Keratinocyte (primary cell): ENCODE results near the gene SLC2A4.

Experiments used
- EZH2 ChIP-seq: IDR thresholded peaks from one replicate; pipeline ENCODE4 v1.6.1; 2012; ENCODE audit warnings: inconsistent platforms, mild to moderate bottlenecking, low read length, moderate library complexity
- TF ChIP-seq, protein P1 (sequence below), 3 experiments: IDR thresholded peaks in 1 of 3; conservative IDR thresholded peaks in 1 of 3; optimal IDR thresholded peaks in 1 of 3; 2 replicates in 2 of 3; 3 replicates in 1 of 3; pipeline versions ENCODE3 to v1.5.1; 2011; ENCODE audit warnings: low read length in 3 of 3, mild to moderate bottlenecking in 3 of 3, moderate library complexity in 2 of 3, control low read depth in 1 of 3, inconsistent platforms in 1 of 3; ENCODE audit not compliant: insufficient read depth in 2 of 3; ENCODE audit errors: extremely low read depth in 1 of 3

GRCh38 chr17:7239091-7240027, 42.2 kb upstream of the SLC2A4 start, which contains the start of gene PHF23:
- TF ChIP-seq, protein P1, sequence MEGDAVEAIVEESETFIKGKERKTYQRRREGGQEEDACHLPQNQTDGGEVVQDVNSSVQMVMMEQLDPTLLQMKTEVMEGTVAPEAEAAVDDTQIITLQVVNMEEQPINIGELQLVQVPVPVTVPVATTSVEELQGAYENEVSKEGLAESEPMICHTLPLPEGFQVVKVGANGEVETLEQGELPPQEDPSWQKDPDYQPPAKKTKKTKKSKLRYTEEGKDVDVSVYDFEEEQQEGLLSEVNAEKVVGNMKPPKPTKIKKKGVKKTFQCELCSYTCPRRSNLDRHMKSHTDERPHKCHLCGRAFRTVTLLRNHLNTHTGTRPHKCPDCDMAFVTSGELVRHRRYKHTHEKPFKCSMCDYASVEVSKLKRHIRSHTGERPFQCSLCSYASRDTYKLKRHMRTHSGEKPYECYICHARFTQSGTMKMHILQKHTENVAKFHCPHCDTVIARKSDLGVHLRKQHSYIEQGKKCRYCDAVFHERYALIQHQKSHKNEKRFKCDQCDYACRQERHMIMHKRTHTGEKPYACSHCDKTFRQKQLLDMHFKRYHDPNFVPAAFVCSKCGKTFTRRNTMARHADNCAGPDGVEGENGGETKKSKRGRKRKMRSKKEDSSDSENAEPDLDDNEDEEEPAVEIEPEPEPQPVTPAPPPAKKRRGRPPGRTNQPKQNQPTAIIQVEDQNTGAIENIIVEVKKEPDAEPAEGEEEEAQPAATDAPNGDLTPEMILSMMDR (optimal IDR thresholded peaks at IDR 0.05 in 1 of 3, IDR thresholded peaks at IDR 0.05 in 1 of 3, conservative IDR thresholded peaks at IDR 0.05 in 1 of 3; ENCODE audit: extremely low read depth in 1 of 3, insufficient read depth in 2 of 3, low read length in 3 of 3), result no peak
- TF ChIP-seq EZH2, result no peak
